ENCODE data around the gene KIF18B. TPM values are rescaled to one million over a fixed set of nuclear protein-coding genes. Genes with fewer than 3 reads are reported as not detected.

Gene KIF18B
- total RNA-seq, 2 donors from 2014 or later = 5.7 to 45.5 TPM

DNA sequence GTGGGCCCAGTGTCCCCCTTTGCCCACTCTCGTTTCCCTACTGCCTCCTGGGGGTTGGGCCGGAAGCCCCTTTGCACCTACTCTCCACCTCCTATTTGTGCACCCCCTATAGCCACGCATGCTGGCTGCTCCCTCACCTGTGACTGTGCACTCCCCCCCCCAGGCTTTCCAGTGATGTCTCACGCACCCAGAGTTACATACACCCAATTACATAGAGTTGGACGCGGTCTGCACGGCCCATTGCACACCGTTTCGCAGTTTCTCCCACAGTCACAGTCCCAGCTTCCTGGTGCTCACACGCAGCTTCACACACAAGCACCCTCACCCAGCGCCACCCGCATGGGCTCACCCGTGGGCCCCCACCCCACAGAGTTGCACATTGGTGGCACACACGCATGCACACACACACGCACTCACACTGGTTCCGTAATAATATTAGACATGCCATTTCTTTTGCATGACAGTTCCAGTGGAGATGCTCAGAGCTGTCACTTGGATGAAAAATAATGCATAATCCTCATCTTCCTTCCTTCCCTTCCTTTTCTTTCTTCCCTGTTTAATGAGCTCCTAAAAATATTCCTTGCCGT lies 42.1 kb upstream of the KIF18B start:
- intact Hi-C loops (cut with DNase I) = no loop called here
- DNase-seq = no peak
- no peaks in the 10 kb centered on the region for H3K9me3 ChIP-seq
- no peak overlapping the region for H3K27ac ChIP-seq
- H3K4me1 ChIP-seq = no peaks in the 10 kb centered on the region
- H3K9ac ChIP-seq (ENCODE audit: low read depth in 2 of 2, low read length in 2 of 2) = no peak overlapping the region
- TF ChIP-seq, protein P1, sequence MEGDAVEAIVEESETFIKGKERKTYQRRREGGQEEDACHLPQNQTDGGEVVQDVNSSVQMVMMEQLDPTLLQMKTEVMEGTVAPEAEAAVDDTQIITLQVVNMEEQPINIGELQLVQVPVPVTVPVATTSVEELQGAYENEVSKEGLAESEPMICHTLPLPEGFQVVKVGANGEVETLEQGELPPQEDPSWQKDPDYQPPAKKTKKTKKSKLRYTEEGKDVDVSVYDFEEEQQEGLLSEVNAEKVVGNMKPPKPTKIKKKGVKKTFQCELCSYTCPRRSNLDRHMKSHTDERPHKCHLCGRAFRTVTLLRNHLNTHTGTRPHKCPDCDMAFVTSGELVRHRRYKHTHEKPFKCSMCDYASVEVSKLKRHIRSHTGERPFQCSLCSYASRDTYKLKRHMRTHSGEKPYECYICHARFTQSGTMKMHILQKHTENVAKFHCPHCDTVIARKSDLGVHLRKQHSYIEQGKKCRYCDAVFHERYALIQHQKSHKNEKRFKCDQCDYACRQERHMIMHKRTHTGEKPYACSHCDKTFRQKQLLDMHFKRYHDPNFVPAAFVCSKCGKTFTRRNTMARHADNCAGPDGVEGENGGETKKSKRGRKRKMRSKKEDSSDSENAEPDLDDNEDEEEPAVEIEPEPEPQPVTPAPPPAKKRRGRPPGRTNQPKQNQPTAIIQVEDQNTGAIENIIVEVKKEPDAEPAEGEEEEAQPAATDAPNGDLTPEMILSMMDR (IDR thresholded peaks at IDR 0.05) = no peak
- H3K36me3 ChIP-seq = no peaks in the 10 kb centered on the region
- peaks cover 5% of the 10 kb centered on the region for H3K27me3 ChIP-seq
- no peak overlapping the region for H3K4me3 ChIP-seq

DNA sequence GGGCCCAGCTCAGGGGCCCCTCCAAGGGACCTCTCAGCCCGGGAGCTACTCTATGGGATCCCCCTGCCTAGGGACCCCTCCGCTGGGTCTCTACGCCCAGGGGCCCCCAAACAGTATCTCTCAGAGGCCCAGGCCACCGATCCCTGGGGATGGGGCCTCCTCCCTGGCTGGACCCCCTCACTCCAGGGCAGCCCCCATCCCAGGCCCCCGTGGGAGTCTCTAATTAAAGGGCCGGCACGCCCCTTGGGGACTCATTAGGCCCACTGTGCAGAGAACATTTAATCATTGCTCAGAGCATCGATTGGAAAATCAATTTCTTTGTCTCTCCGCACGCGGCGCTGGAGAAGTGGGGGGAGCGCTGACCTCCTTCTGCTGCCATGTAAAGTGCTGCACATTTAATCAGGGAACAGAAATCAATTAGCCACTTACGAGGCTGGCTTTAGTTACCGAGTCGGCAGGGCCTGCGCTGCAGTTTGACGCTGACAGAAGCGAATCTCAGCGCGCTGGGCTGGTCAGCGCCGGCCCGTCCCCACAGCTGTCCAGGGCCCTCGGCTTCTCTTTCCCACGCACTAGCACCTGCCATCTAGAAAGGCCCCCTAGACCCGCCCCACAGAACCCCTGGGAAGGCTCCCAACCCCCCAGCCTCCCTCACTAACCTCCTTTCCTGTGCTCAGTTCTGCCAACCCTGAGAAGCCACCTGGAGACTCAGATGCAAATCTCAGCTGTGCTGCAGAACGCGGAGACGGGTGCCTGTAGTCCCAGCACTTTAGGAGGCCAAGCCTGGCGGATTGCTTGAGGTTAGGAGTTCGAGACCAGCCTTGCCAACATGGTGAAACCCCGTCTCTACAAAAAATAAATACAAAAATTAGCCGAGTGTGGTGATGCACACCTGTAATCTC lies 40.7 kb upstream of the KIF18B start:
- Histone ChIP-seq H3K4me1 (no peaks in the 10 kb centered on the region), H3K9me3 (no peaks in the 10 kb centered on the region), H3K4me3 (no peak overlapping the region), H3K36me3 (no peaks in the 10 kb centered on the region), H3K27ac (no peak overlapping the region), H3K9ac (ENCODE audit: low read depth in 2 of 2, low read length in 2 of 2) (no peak overlapping the region), H3K27me3 (peaks cover 5% of the 10 kb centered on the region)
- DNase-seq = no peak
- TF ChIP-seq, protein P1 (IDR thresholded peaks at IDR 0.05) = no peak
- intact Hi-C loops (cut with DNase I) = no loop called here

- Histone ChIP-seq H3K4me1 (no peaks in the 10 kb centered on the region), H3K27me3 (peaks cover 5% of the 10 kb centered on the region), H3K9me3 (no peaks in the 10 kb centered on the region), H3K9ac (ENCODE audit: low read depth in 2 of 2, low read length in 2 of 2) (no peak overlapping the region), H3K27ac (no peak overlapping the region), H3K36me3 (no peaks in the 10 kb centered on the region), H3K4me3 (no peak overlapping the region)
- TF ChIP-seq, protein P1 (IDR thresholded peaks at IDR 0.05) = no peak
- intact Hi-C loops (cut with DNase I) = no loop called here
- no peak for DNase-seq
These were observed 36.0 kb upstream of the KIF18B start for GRCh38 chr17:44983563-44983962.

GRCh38 chr17:44982113-44982702 lies 34.6 kb upstream of the KIF18B start:
- Histone ChIP-seq H3K27me3 (no peaks in the 10 kb centered on the region), H3K4me3 (no peak overlapping the region), H3K27ac (no peak overlapping the region), H3K36me3 (no peaks in the 10 kb centered on the region), H3K9ac (ENCODE audit: low read depth in 2 of 2, low read length in 2 of 2) (no peak overlapping the region), H3K4me1 (no peaks in the 10 kb centered on the region), H3K9me3 (no peaks in the 10 kb centered on the region)
- TF ChIP-seq, protein P1 (IDR thresholded peaks at IDR 0.05) = no peak
- DNase-seq = no peak
- intact Hi-C loops (cut with DNase I) = no loop called here

GRCh38 chr17:44981221-44981968 lies 33.8 kb upstream of the KIF18B start:
- H3K4me3 ChIP-seq = no peak overlapping the region

More at GRCh38 chr17:44981221-44981968, 33.8 kb upstream of the KIF18B start:
- Histone ChIP-seq H3K36me3 (no peaks in the 10 kb centered on the region), H3K27ac (peak overlapping the region; percentile 18), H3K27me3 (no peaks in the 10 kb centered on the region), H3K9ac (ENCODE audit: low read depth in 2 of 2, low read length in 2 of 2) (no peak overlapping the region), H3K9me3 (no peaks in the 10 kb centered on the region), H3K4me1 (no peaks in the 10 kb centered on the region)
- TF ChIP-seq, protein P1 (IDR thresholded peaks at IDR 0.05) = no peak
- DNase-seq = no peak
- intact Hi-C loops (cut with DNase I) = no loop called here

Data from colonic mucosa (tissue), 4 donors.